WERI-Rb-1 (cell line): ENCODE measurements around the gene UBXN6.
A peak's percentile ranks its signal among the peaks of the same experiment; 100 is the strongest.

Source experiments
- DNase-seq: peaks from one replicate; pipeline ENCODE4 v3.0.0-alpha.2; 2020
- H3K27ac ChIP-seq: fragments of 250-450 bp; sonication (Bioruptor Pico); 2 replicates; pipeline ENCODE4 v1.5.1; 2020; ENCODE audit warnings: mild to moderate bottlenecking, moderate library complexity
- H3K27me3 ChIP-seq: fragments of 250-450 bp; sonication (Bioruptor Pico); 2 replicates; pipeline ENCODE4 v1.5.1; 2021; ENCODE audit warnings: mild to moderate bottlenecking, low read depth, moderate library complexity; ENCODE audit not compliant: insufficient read depth, severe bottlenecking
- H3K36me3 ChIP-seq: fragments of 250-450 bp; sonication (Bioruptor Pico); 2 replicates; pipeline ENCODE4 v1.5.1; 2020; ENCODE audit warnings: mild to moderate bottlenecking, moderate library complexity
- H3K4me3 ChIP-seq: 2 replicates; pipeline ENCODE4 v1.5.1; 2011; ENCODE audit warnings: low read depth, mild to moderate bottlenecking, control low read depth, low read length
- H3K9me3 ChIP-seq: fragments of 250-450 bp; sonication (Bioruptor Pico); 2 replicates; pipeline ENCODE4 v1.5.1; 2021; ENCODE audit warnings: mild to moderate bottlenecking, moderate library complexity; ENCODE audit not compliant: severe bottlenecking
- TF ChIP-seq, protein P1 (sequence below): IDR thresholded peaks from 2 replicates; pipeline ENCODE4 v1.5.1; 2011; ENCODE audit warnings: low read depth, mild to moderate bottlenecking, control low read depth, inconsistent platforms, low read length

The UBXN6 gene

DNA sequence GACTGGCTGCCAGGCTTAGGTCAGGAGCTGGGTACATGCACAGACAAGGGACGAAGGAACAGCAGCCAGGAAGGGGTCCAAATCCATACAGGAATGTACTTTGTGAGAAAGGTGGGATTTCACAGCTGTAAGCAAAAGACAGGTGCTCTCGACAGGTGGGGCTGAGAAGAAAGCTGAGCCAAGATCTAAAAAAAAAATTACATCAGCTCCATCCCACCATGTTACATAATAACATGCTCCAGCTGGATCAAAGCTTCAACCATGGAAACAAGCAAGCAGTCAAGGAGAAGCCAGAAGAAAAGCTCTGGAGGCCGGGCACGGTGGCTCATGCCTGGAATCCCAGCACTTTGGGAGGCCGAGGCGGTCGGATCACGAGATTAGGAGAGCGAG lies 8.0 kb downstream of the UBXN6 start:
- no peak overlapping the region for H3K4me3 ChIP-seq
- no peak for DNase-seq
- TF ChIP-seq, protein P1, sequence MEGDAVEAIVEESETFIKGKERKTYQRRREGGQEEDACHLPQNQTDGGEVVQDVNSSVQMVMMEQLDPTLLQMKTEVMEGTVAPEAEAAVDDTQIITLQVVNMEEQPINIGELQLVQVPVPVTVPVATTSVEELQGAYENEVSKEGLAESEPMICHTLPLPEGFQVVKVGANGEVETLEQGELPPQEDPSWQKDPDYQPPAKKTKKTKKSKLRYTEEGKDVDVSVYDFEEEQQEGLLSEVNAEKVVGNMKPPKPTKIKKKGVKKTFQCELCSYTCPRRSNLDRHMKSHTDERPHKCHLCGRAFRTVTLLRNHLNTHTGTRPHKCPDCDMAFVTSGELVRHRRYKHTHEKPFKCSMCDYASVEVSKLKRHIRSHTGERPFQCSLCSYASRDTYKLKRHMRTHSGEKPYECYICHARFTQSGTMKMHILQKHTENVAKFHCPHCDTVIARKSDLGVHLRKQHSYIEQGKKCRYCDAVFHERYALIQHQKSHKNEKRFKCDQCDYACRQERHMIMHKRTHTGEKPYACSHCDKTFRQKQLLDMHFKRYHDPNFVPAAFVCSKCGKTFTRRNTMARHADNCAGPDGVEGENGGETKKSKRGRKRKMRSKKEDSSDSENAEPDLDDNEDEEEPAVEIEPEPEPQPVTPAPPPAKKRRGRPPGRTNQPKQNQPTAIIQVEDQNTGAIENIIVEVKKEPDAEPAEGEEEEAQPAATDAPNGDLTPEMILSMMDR: no peak
- H3K27me3 ChIP-seq: no peaks in the 10 kb centered on the region
- H3K36me3 ChIP-seq: peaks cover 91% of the 10 kb centered on the region
- H3K27ac ChIP-seq: no peak overlapping the region
- H3K9me3 ChIP-seq: no peaks in the 10 kb centered on the region

DNA sequence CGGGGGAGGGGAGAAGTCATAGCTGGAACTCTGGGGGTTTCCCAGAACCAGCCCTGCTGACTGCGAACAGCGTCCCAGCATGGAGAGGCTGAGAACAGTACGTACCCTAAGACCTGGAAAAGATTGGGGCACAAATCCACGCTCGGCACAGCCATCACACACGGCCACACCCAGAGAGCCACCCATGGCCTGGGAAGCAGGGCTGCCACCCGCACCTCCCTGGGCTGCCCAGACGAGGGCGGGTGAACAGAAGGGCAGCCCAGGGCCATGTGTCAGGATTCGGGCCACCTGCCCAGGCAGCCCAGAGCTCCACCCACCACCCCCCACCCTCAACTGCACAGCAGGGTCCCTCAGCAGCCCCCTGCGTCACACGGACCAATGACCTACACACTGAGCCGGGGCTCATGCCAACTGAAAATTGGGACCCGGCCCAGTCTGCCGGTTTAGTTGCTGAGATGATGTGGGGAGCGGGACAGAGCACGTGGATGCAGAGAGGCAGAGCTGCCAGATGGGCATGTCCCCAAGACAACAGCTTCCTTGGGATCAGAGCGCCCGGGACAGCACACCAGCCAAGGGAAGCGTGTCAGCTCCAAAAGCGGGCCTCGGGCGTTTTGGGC lies 8.5 kb downstream of the UBXN6 start:
- Histone ChIP-seq H3K27me3 (no peaks in the 10 kb centered on the region), H3K4me3 (no peak overlapping the region), H3K36me3 (peaks cover 93% of the 10 kb centered on the region), H3K9me3 (no peaks in the 10 kb centered on the region), H3K27ac (no peak overlapping the region)
- TF ChIP-seq, protein P1: no peak
- no peak for DNase-seq

DNA sequence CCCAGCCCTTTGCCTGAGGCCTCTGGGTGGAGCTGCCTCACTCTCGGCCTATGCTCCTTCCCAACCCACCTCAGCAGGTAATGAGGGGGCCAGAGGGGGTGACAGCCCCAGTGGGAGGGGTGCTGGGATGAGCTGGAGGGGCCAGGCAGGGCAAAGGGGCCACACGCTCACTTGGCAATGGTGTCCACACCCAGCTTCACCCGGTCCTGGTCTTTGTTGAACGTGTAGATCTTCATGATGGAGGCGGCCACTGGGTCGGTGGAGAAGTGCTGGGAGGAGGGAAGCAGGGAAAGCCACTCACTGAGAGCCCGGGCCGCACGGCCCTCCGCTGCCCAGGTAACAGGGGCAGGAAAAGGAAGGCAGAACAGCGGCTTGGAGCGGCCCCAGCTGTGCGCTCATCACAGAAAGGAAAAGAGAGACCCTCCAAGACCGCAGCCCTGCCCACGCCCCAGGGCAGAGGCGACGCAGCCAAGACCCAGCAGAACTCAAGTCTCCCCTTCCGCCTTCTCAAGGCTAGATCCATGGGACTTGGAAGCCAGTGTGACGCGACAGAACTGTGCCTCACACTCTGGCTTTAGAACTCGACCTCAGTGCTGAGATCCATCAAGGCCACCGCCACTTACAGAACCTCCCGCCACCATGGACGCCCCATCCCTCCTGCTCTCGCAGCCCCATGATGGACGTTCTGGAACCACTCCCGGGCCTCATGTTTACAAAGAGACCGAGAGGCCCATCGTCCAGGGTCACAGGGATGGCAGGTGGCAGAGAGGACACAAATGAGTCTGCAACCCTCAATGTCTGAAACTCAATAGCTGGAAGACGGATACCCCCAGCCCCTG lies 9.2 kb downstream of the UBXN6 start:
- Histone ChIP-seq H3K9me3 (no peaks in the 10 kb centered on the region), H3K27ac (no peak overlapping the region), H3K4me3 (no peak overlapping the region), H3K36me3 (peaks cover 93% of the 10 kb centered on the region), H3K27me3 (no peaks in the 10 kb centered on the region)
- TF ChIP-seq, protein P1: no peak
- no peak for DNase-seq

DNA sequence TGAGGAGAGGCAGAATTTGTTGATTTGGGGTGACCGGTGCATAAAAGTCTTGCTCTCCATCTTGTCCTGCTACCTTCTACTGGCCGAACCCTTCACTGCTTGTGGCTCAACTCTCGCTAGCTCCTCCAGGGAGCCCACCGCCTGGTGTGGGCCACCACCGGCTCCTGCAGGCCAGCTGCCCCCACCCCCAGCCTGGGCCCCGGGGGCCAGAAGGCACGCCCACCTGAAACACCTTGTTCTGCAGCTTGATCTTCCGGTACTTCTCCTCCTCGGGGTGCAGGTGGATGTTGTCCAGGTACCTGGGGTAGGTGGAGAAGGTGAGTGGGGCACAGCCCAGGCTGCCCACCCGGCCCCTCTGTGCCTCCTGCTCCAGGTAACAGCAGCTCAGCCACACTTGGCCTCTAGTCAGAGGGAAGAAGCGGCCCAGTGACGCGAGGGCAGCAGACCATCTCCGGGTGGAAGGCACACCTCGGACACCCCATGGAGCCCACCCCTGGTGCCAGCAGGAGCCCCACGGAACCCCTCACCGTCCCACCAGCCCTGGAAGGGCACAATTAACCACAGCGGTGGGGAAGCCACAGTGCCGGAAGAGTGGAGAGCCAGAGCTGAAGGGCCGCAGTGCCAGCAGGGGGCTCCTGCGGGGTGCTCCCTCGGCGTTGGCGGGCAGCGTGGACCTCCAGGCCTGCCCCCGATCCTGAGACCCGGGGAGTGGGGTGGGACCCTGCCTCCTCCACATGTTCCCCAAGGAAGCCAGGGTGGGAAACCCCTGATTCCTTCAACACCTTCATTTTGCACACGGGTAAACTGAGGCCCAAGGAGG lies 10.1 kb downstream of the UBXN6 start:
- Histone ChIP-seq H3K9me3 (no peaks in the 10 kb centered on the region), H3K27me3 (no peaks in the 10 kb centered on the region), H3K27ac (no peak overlapping the region), H3K36me3 (peaks cover 90% of the 10 kb centered on the region), H3K4me3 (no peak overlapping the region)
- DNase-seq: no peak
- TF ChIP-seq, protein P1: 0 out of 2 replicates have a peak, but pooled peaks have one; percentile 14

DNA sequence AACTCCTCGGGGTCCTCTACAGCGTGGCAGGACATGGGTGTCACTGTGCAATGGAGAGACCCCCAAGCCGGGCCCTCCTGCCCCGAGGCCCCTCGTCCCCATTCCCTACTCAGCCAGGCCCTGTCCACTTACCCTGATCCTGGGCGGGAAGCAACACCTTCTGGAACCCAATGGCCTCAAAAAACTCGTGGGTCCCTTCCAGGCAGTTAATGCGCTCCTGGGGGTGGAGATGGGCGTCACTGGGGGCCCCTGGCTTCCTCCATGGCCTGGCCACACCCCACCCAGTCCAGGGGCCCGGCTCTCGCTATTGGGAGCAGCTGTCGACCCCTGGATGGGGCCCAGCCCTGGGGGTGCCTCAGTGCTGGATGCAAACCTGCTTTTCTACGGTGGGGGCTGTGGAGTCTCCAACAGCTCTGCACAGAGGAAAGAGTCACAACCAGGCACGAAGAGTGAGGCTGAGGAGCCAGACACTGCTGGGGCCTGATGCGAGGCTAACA lies 10.8 kb downstream of the UBXN6 start:
- DNase-seq: no peak
- Histone ChIP-seq H3K27ac (no peak overlapping the region; the same call in 1 of the 2 replicates), H3K36me3 (peaks cover 90% of the 10 kb centered on the region), H3K27me3 (no peaks in the 10 kb centered on the region), H3K9me3 (no peaks in the 10 kb centered on the region), H3K4me3 (no peak overlapping the region)
- TF ChIP-seq, protein P1: no peak
